GM06990 (cell line): Measurements from ENCODE around the gene SERPINB6.

Experiments used
- DNase-seq: peaks from one replicate; pipeline ENCODE4 v3.0.0-alpha.2; 2011; ENCODE audit not compliant: insufficient read length; ENCODE audit errors: extremely low read depth
- H3K27me3 ChIP-seq: replicated peaks from 2 replicates; pipeline ENCODE4 v1.6.0; 2011; ENCODE audit warnings: low read length; ENCODE audit not compliant: control insufficient read depth, insufficient read depth
- H3K36me3 ChIP-seq: 2 replicates; pipeline ENCODE4 v1.5.1; 2011; ENCODE audit warnings: low read length; ENCODE audit not compliant: control insufficient read depth, insufficient read depth
- H3K4me3 ChIP-seq: replicated peaks from 2 replicates; pipeline ENCODE4 v1.5.1; 2011; ENCODE audit warnings: low read depth, mild to moderate bottlenecking, control low read depth, low read length
- CTCF ChIP-seq: IDR thresholded peaks from 2 replicates; pipeline ENCODE4 v1.5.1; 2011; ENCODE audit warnings: low read length, control low read depth, mild to moderate bottlenecking, inconsistent platforms; ENCODE audit not compliant: insufficient read depth, poor library complexity, severe bottlenecking

SERPINB6 gene

GRCh38 chr6:2940010-2940850 is 31.1 kb downstream of the SERPINB6 start:
- H3K36me3 ChIP-seq, result no peaks in the 10 kb centered on the region
- no peak for TF ChIP-seq CTCF
- DNase-seq, result peak; percentile 88
- H3K4me3 ChIP-seq, result no peak overlapping the region
- H3K27me3 ChIP-seq, result no peaks in the 10 kb centered on the region; the same call in 1 of the 2 replicates

- no peaks in the 10 kb centered on the region; the same call in 1 of the 2 replicates for H3K27me3 ChIP-seq
- no peak overlapping the region for H3K4me3 ChIP-seq
- TF ChIP-seq CTCF, result no peak
- no peaks in the 10 kb centered on the region for H3K36me3 ChIP-seq
- no peak for DNase-seq
Measured at GRCh38 chr6:2939315-2940009, 31.9 kb downstream of the SERPINB6 start.

GRCh38 chr6:2938632-2939083 is 32.7 kb downstream of the SERPINB6 start:
- Histone ChIP-seq H3K36me3 (no peaks in the 10 kb centered on the region), H3K4me3 (no peak overlapping the region), H3K27me3 (no peaks in the 10 kb centered on the region; the same call in 1 of the 2 replicates)
- no peak for DNase-seq
- no peak for TF ChIP-seq CTCF

- H3K27me3 ChIP-seq, result no peaks in the 10 kb centered on the region; the same call in 1 of the 2 replicates
- H3K36me3 ChIP-seq, result no peaks in the 10 kb centered on the region
- DNase-seq, result no peak
- no peak overlapping the region for H3K4me3 ChIP-seq
- TF ChIP-seq CTCF, result no peak
Measured at GRCh38 chr6:2938004-2938631, 33.2 kb downstream of the SERPINB6 start.

GRCh38 chr6:2937627-2938003 is 33.8 kb downstream of the SERPINB6 start:
- H3K27me3 ChIP-seq, result no peaks in the 10 kb centered on the region; the same call in 1 of the 2 replicates
- TF ChIP-seq CTCF, result no peak
- DNase-seq, result no peak
- no peak overlapping the region for H3K4me3 ChIP-seq
- no peaks in the 10 kb centered on the region for H3K36me3 ChIP-seq
